HEK293 (cell line): Measurements from ENCODE around the gene ASCL5.

Source experiments
- CTCF ChIP-seq: fragments of 450-650 bp; formaldehyde crosslinking; IDR thresholded peaks from 2 replicates; pipeline ENCODE4 v1.5.1; 2016; ENCODE audit warnings: missing biosample characterization, missing genetic modification characterization
- MYNN ChIP-seq: fragments of 450-650 bp; formaldehyde crosslinking; IDR thresholded peaks from 2 replicates; pipeline ENCODE4 v1.5.1; 2016; ENCODE audit warnings: missing biosample characterization, missing genetic modification characterization, borderline replicate concordance
- PRDM10 ChIP-seq: fragments of 450-650 bp; formaldehyde crosslinking; IDR thresholded peaks from 2 replicates; pipeline ENCODE4 v1.5.1; 2016; ENCODE audit warnings: missing biosample characterization, missing genetic modification characterization
- YY1 ChIP-seq: fragments of 450-650 bp; formaldehyde crosslinking; IDR thresholded peaks from 2 replicates; pipeline ENCODE4 v1.5.1; 2018; ENCODE audit warnings: missing biosample characterization, missing genetic modification characterization
- ZNF174 ChIP-seq: fragments of 450-650 bp; formaldehyde crosslinking; IDR thresholded peaks from 2 replicates; pipeline ENCODE4 v1.5.0; 2017; ENCODE audit warnings: missing biosample characterization, mild to moderate bottlenecking, missing genetic modification characterization
- ZNF311 ChIP-seq: fragments of 450-650 bp; formaldehyde crosslinking; IDR thresholded peaks from 2 replicates; pipeline ENCODE4 v1.5.1; 2017; ENCODE audit warnings: missing biosample characterization, missing genetic modification characterization, borderline replicate concordance
- ZNF324 ChIP-seq: fragments of 450-650 bp; formaldehyde crosslinking; IDR thresholded peaks from 2 replicates; pipeline ENCODE4 v1.5.1; 2016; ENCODE audit warnings: missing biosample characterization, missing genetic modification characterization
- ZNF404 ChIP-seq: fragments of 450-650 bp; formaldehyde crosslinking; IDR thresholded peaks from 2 replicates; pipeline ENCODE4 v1.5.1; 2017; ENCODE audit warnings: missing biosample characterization, missing genetic modification characterization
- ZNF658 ChIP-seq: fragments of 450-650 bp; formaldehyde crosslinking; IDR thresholded peaks from 2 replicates; pipeline ENCODE4; 2016; ENCODE audit warnings: missing biosample characterization, missing genetic modification characterization
- ZNF843 ChIP-seq: fragments of 450-650 bp; formaldehyde crosslinking; IDR thresholded peaks from 2 replicates; pipeline ENCODE4 v1.5.1; 2016; ENCODE audit warnings: missing biosample characterization, missing genetic modification characterization
- ZSCAN16 ChIP-seq: fragments of 450-650 bp; formaldehyde crosslinking; IDR thresholded peaks from 2 replicates; pipeline ENCODE4 v1.5.1; 2016; ENCODE audit warnings: missing biosample characterization, missing genetic modification characterization
- TF ChIP-seq, protein P1 (sequence below): fragments of 450-650 bp; formaldehyde crosslinking; IDR thresholded peaks from 2 replicates; pipeline ENCODE4 v1.5.1; 2016; ENCODE audit warnings: missing biosample characterization, missing genetic modification characterization, low read depth
- TF ChIP-seq, protein P2 (sequence below): fragments of 450-650 bp; formaldehyde crosslinking; IDR thresholded peaks from 2 replicates; pipeline ENCODE4 v1.5.1; 2016; ENCODE audit warnings: missing biosample characterization, missing genetic modification characterization
- TF ChIP-seq, protein P3 (sequence below): fragments of 450-650 bp; formaldehyde crosslinking; IDR thresholded peaks from 2 replicates; pipeline ENCODE4 v1.5.1; 2016; ENCODE audit warnings: missing biosample characterization, missing genetic modification characterization

DNA sequence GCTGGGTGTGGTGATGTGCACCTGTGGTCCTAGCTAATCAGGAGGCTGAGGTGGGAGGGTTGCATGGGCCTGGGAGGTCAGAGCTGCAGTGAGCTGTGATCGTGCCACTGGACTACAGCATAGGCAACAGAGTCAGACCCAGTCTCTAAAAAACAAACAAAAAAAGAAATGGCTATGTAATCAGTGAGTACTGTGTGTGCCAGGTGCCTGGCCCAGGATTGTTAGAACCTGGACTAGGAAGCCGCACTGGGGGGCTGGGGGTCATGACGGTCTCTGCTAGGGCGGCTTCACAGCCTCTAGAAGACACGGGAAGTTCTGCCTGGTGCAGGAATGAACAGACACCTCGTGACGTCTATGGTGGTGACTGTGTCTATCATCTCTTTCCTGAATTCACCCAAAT, 18.8 kb upstream of the ASCL5 start:
- TF ChIP-seq, protein P1, sequence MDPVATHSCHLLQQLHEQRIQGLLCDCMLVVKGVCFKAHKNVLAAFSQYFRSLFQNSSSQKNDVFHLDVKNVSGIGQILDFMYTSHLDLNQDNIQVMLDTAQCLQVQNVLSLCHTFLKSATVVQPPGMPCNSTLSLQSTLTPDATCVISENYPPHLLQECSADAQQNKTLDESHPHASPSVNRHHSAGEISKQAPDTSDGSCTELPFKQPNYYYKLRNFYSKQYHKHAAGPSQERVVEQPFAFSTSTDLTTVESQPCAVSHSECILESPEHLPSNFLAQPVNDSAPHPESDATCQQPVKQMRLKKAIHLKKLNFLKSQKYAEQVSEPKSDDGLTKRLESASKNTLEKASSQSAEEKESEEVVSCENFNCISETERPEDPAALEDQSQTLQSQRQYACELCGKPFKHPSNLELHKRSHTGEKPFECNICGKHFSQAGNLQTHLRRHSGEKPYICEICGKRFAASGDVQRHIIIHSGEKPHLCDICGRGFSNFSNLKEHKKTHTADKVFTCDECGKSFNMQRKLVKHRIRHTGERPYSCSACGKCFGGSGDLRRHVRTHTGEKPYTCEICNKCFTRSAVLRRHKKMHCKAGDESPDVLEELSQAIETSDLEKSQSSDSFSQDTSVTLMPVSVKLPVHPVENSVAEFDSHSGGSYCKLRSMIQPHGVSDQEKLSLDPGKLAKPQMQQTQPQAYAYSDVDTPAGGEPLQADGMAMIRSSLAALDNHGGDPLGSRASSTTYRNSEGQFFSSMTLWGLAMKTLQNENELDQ (tag by site-specific recombination) = no peak
- no peak for TF ChIP-seq PRDM10 (tag by site-specific recombination)
- no peak for TF ChIP-seq MYNN
- no peak for TF ChIP-seq CTCF (tag by site-specific recombination)
- no peak for TF ChIP-seq ZNF311 (tag by site-specific recombination)
- no peak for TF ChIP-seq ZNF174
- TF ChIP-seq ZNF324 (tag by site-specific recombination) = no peak
- TF ChIP-seq ZNF843 = no peak
- TF ChIP-seq, protein P2, sequence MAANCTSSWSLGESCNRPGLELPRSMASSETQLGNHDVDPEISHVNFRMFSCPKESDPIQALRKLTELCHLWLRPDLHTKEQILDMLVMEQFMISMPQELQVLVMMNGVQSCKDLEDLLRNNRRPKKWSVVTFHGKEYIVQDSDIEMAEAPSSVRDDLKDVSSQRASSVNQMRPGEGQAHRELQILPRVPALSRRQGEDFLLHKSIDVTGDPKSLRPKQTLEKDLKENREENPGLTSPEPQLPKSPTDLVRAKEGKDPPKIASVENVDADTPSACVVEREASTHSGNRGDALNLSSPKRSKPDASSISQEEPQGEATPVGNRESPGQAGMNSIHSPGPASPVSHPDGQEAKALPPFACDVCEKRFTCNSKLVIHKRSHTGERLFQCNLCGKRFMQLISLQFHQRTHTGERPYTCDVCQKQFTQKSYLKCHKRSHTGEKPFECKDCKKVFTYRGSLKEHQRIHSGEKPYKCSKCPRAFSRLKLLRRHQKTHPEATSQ (tag by site-specific recombination) = no peak
- no peak for TF ChIP-seq ZNF658 (tag by site-specific recombination)
- no peak for TF ChIP-seq ZSCAN16
- TF ChIP-seq, protein P3, sequence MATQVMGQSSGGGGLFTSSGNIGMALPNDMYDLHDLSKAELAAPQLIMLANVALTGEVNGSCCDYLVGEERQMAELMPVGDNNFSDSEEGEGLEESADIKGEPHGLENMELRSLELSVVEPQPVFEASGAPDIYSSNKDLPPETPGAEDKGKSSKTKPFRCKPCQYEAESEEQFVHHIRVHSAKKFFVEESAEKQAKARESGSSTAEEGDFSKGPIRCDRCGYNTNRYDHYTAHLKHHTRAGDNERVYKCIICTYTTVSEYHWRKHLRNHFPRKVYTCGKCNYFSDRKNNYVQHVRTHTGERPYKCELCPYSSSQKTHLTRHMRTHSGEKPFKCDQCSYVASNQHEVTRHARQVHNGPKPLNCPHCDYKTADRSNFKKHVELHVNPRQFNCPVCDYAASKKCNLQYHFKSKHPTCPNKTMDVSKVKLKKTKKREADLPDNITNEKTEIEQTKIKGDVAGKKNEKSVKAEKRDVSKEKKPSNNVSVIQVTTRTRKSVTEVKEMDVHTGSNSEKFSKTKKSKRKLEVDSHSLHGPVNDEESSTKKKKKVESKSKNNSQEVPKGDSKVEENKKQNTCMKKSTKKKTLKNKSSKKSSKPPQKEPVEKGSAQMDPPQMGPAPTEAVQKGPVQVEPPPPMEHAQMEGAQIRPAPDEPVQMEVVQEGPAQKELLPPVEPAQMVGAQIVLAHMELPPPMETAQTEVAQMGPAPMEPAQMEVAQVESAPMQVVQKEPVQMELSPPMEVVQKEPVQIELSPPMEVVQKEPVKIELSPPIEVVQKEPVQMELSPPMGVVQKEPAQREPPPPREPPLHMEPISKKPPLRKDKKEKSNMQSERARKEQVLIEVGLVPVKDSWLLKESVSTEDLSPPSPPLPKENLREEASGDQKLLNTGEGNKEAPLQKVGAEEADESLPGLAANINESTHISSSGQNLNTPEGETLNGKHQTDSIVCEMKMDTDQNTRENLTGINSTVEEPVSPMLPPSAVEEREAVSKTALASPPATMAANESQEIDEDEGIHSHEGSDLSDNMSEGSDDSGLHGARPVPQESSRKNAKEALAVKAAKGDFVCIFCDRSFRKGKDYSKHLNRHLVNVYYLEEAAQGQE (tag by site-specific recombination) = no peak
- no peak for TF ChIP-seq ZNF404 (tag by site-specific recombination)
- no peak for TF ChIP-seq YY1
